ENCODE data around the gene ALDH3B1.

The ALDH3B1 gene

GRCh38 chr11:68056317-68057285, 46.5 kb downstream of the ALDH3B1 start:
- no peak overlapping the region for H3K27ac ChIP-seq (ENCODE audit: extremely low read depth, low read depth, low read length)
- H3K4me3 ChIP-seq (ENCODE audit: low read depth, low read length) = no peak overlapping the region
- no peaks in the 10 kb centered on the region for H3K9me3 ChIP-seq (ENCODE audit: control insufficient read depth, insufficient read depth, low read depth, low read length)
- H3K36me3 ChIP-seq (ENCODE audit: control insufficient read depth in 2 of 2, insufficient read depth in 1 of 2, low read length in 2 of 2) = peaks cover 0 to 45% of the 10 kb centered on the region in 2 experiments; a peak in 2 of 3 replicates
- TF ChIP-seq ZNF76 (tag by site-specific recombination; IDR thresholded peaks at IDR 0.05; ENCODE audit: borderline replicate concordance, low read depth) (no peak), ZNF10 (tag by site-specific recombination; IDR thresholded peaks at IDR 0.05) (no peak), ZNF677 (tag by site-specific recombination; IDR thresholded peaks at IDR 0.05) (no peak), ZNF155 (tag by site-specific recombination; IDR thresholded peaks at IDR 0.05) (no peak), ZNF510 (tag by site-specific recombination; IDR thresholded peaks at IDR 0.05; ENCODE audit: insufficient replicate concordance) (no peak), HOXA7 (CRISPR knock-in tag; IDR thresholded peaks at IDR 0.05; ENCODE audit: borderline replicate concordance) (no peak), ZBTB10 (tag by site-specific recombination; IDR thresholded peaks at IDR 0.05) (no peak), ZBTB11 (tag by site-specific recombination; conservative IDR thresholded peaks at IDR 0.05; ENCODE audit: low read depth) (no peak), ZBTB17 (tag by site-specific recombination; IDR thresholded peaks at IDR 0.05) (no peak), ZBTB20 (tag by site-specific recombination; IDR thresholded peaks at IDR 0.05) (no peak), PATZ1 (tag by site-specific recombination; IDR thresholded peaks at IDR 0.05) (no peak), ZNF624 (tag by site-specific recombination; IDR thresholded peaks at IDR 0.05) (no peak), ZNF350 (tag by site-specific recombination; IDR thresholded peaks at IDR 0.05) (no peak), ZBTB8A (tag by site-specific recombination; IDR thresholded peaks at IDR 0.05) (no peak), ZNF560 (tag by site-specific recombination; IDR thresholded peaks at IDR 0.05; ENCODE audit: borderline replicate concordance) (no peak), OSR2 (tag by site-specific recombination; IDR thresholded peaks at IDR 0.05) (no peak)
- TF ChIP-seq, protein P1, sequence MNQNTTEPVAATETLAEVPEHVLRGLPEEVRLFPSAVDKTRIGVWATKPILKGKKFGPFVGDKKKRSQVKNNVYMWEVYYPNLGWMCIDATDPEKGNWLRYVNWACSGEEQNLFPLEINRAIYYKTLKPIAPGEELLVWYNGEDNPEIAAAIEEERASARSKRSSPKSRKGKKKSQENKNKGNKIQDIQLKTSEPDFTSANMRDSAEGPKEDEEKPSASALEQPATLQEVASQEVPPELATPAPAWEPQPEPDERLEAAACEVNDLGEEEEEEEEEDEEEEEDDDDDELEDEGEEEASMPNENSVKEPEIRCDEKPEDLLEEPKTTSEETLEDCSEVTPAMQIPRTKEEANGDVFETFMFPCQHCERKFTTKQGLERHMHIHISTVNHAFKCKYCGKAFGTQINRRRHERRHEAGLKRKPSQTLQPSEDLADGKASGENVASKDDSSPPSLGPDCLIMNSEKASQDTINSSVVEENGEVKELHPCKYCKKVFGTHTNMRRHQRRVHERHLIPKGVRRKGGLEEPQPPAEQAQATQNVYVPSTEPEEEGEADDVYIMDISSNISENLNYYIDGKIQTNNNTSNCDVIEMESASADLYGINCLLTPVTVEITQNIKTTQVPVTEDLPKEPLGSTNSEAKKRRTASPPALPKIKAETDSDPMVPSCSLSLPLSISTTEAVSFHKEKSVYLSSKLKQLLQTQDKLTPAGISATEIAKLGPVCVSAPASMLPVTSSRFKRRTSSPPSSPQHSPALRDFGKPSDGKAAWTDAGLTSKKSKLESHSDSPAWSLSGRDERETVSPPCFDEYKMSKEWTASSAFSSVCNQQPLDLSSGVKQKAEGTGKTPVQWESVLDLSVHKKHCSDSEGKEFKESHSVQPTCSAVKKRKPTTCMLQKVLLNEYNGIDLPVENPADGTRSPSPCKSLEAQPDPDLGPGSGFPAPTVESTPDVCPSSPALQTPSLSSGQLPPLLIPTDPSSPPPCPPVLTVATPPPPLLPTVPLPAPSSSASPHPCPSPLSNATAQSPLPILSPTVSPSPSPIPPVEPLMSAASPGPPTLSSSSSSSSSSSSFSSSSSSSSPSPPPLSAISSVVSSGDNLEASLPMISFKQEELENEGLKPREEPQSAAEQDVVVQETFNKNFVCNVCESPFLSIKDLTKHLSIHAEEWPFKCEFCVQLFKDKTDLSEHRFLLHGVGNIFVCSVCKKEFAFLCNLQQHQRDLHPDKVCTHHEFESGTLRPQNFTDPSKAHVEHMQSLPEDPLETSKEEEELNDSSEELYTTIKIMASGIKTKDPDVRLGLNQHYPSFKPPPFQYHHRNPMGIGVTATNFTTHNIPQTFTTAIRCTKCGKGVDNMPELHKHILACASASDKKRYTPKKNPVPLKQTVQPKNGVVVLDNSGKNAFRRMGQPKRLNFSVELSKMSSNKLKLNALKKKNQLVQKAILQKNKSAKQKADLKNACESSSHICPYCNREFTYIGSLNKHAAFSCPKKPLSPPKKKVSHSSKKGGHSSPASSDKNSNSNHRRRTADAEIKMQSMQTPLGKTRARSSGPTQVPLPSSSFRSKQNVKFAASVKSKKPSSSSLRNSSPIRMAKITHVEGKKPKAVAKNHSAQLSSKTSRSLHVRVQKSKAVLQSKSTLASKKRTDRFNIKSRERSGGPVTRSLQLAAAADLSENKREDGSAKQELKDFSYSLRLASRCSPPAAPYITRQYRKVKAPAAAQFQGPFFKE (tag by site-specific recombination; IDR thresholded peaks at IDR 0.05; ENCODE audit: borderline replicate concordance) = no peak
- ChIA-PET POLR2A (no interaction called here), CTCF (interaction anchor here (0.6 kb wide), 1 partner anchor 10 kb away, joined by 4 read pairs; no protein-coding TSS in a partner anchor)
- H3K4me1 ChIP-seq (ENCODE audit: control insufficient read depth, insufficient read depth, low read length) = no peaks in the 10 kb centered on the region
